Uterus (tissue), 2 donors: ENCODE data around the gene WDR88.

Experiments
- CTCF ChIP-seq, 4 experiments: fragments of 200-600 bp in 2 of 4; fragments of 450-650 bp in 2 of 4; sonication (generic) in 2 of 4; IDR thresholded peaks; one replicate each; pipeline ENCODE4 v1.5.1; 2016 to 2019; ENCODE audit warnings: antibody characterized with exemption in 4 of 4, mild to moderate bottlenecking in 2 of 4, moderate library complexity in 1 of 4
- POLR2A ChIP-seq, 2 donors: fragments of 450-650 bp; IDR thresholded peaks; one replicate each; pipeline ENCODE4 v1.6.1; 2016; ENCODE audit warnings: antibody characterized with exemption in 2 of 2, mild to moderate bottlenecking in 1 of 2, moderate library complexity in 1 of 2

- TF ChIP-seq CTCF (IDR thresholded peaks at IDR 0.05), result no peak
- no peak for TF ChIP-seq POLR2A (IDR thresholded peaks at IDR 0.05)
Measured at GRCh38 chr19:33152176-33152575, 20.3 kb downstream of the WDR88 start.
